GM12875 (cell line): ENCODE results near the gene MPP1.

Source experiments
- H3K4me3 ChIP-seq: one replicate; pipeline ENCODE4 v1.5.1; 2011; ENCODE audit warnings: low read depth, low read length, control low read depth
- TF ChIP-seq, protein P1 (sequence below): IDR thresholded peaks from 2 replicates; pipeline ENCODE4 v1.5.1; 2011; ENCODE audit warnings: low read depth, mild to moderate bottlenecking, control low read depth, inconsistent platforms, low read length, moderate library complexity, borderline replicate concordance; ENCODE audit not compliant: insufficient read depth

MPP1 gene

DNA sequence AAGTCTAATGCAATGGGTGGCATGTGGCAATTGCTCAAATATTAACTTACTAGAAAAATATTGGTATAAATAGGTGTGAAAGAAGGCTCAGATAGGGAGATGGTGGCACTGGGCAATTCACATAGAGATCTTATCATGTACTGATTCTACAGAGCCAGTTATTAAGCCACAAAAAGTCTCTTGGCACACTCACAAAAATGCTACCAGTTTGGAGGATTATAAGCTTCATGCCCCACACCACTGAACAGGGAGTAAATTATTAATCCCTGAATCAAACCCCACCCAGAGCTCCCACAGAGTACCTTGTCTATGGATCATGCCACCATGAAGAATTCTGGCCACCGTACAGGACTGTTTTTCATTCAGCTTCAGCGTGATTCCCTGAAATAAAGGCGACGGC lies 13.8 kb downstream of the MPP1 start:
- TF ChIP-seq, protein P1, sequence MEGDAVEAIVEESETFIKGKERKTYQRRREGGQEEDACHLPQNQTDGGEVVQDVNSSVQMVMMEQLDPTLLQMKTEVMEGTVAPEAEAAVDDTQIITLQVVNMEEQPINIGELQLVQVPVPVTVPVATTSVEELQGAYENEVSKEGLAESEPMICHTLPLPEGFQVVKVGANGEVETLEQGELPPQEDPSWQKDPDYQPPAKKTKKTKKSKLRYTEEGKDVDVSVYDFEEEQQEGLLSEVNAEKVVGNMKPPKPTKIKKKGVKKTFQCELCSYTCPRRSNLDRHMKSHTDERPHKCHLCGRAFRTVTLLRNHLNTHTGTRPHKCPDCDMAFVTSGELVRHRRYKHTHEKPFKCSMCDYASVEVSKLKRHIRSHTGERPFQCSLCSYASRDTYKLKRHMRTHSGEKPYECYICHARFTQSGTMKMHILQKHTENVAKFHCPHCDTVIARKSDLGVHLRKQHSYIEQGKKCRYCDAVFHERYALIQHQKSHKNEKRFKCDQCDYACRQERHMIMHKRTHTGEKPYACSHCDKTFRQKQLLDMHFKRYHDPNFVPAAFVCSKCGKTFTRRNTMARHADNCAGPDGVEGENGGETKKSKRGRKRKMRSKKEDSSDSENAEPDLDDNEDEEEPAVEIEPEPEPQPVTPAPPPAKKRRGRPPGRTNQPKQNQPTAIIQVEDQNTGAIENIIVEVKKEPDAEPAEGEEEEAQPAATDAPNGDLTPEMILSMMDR: no peak
- H3K4me3 ChIP-seq: no peak overlapping the region

DNA sequence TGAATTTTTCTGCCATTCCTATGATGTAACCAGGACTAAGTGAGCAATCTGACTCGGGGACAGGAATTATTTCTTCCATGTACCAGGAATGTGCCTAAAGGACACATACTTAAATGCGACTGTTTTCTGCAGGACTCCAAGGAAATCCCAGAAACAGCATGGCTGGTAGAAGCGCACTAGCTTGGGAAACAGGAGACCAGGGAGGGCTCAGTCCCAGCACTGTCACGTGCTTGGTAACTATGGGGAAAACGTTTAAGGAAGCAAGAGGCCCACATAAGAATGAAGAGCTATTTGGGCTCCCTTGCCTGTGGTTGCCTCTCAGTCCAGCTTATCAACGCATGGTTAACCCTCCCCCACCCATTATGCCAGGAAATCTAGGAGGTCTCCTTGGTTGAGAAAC lies 19.6 kb downstream of the MPP1 start:
- TF ChIP-seq, protein P1: no peak

DNA sequence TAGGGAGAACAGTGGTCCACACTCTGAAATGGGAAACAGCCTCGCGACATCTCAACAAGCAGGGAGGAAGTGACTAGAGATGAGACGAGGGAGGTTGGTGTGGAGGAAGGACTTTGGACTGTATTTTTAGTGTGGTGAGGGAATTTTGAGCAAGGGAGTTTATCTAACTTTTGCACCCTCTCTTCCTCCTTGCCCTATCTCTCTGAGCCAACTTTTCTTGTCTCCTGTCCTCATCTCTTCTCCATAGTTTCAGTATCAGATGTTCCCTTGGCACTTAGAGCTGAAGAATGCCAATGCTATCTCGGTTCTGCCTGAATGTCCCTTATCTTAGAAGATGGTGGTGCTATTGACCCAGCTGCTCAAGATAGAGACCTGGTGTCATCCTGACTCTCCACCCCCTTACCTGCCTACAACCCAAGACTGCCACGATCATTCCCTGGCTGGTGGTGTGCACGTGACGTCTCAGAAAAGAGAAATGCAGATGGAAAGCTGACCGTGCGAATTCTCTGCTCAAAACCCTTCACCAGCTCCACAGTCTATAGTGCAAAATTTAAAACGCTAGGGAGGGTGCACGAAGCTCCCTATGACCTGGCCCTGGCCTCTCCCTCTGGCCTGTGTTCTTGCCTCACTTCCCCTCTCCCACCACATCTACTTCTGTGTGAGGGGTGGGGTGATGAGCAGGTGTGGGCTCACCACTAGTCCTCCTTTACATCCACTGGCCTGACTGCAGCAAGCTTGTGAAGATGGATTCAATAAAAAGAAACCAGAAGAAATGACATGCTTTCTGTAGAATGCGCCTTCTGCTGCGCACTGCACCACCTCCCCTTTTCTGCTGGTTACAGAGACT lies 20.9 kb downstream of the MPP1 start:
- TF ChIP-seq, protein P1: no peak
- no peak overlapping the region for H3K4me3 ChIP-seq

More for the DNA sequence above, 19.6 kb downstream of the MPP1 start:
- no peak overlapping the region for H3K4me3 ChIP-seq

DNA sequence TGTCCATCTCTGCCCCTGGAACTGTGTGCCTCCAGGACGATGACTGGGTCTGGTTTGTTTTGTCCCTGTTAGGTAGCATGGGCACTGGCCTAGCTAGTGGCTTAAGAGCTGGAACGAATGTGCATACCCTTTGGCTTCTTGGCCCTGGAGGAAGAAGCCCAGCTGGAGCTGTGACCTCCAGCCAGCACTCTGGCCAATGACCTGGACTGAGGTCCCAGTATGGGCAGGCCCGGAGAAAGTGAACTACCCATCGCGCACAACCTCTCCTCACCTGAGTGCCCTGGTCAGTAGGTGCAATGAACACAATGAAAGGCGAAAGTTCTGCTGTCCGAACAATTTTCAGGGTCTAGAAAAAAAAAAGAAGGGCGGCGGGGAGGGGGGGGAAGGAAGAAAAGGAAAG lies 24.3 kb downstream of the MPP1 start:
- no peak overlapping the region for H3K4me3 ChIP-seq
- TF ChIP-seq, protein P1: no peak

DNA sequence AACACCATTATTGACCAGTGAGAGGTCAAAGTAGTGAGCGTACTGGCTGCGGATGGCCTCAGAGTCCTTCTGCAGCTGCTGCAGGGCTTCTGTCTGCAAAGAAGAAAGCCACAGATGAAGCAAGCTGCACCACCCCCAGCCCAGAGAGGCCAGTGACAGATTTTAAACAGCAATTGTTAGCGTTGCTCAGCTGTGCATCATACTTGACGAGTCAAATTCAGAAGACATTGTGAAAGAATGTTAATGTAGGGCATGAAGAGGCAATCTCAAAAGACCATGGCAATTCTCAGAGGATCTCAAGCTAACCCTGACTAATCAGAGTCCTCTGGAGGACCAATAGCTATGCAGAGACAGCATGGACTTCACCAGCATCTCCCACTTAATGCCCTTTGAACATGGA lies 26.0 kb downstream of the MPP1 start:
- H3K4me3 ChIP-seq: no peak overlapping the region
- TF ChIP-seq, protein P1: no peak

DNA sequence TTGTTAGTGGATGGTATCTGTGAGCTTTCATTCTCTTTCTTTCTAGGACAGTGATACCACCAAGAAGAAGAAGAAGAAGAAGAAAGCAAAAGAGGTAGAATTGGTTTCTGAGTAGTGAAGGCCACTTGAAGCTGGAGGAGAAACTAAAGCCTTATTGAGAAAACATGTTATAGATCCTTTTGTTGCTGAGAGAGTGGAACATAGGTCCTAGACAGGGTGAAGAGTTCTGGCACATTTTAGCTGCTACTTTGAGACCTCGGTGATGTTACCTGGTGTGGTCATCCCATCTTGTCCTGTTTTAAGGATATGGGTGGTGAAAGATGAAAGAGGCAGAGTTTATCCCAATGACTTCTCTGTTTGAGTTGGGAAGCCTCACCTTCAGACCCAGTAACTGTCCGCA lies 28.5 kb downstream of the MPP1 start:
- no peak overlapping the region for H3K4me3 ChIP-seq
- TF ChIP-seq, protein P1: no peak
